Panc1 (cell line): Measurements from ENCODE around the gene FMO1. TPM values are rescaled to one million over a fixed set of nuclear protein-coding genes. Genes with fewer than 3 reads are reported as not detected.

Experiments
- ATAC-seq: fragments of 200-7000 bp; cut with Tn5 transposase; 2 replicates; pipeline ENCODE4 v1.9.1; 2020; ENCODE audit warnings: mild to moderate bottlenecking, moderate library complexity
- BruUV-seq: library from RNA; stranded (reverse); fragments of 400-500 nt; replicated peaks from 2 replicates; lab custom pipeline; 2021; lab: Mats Ljungman, UMichigan
- CTCF ChIA-PET: fragments of 300-600 bp; sonication (Branson Sonifier 250); formaldehyde crosslinking; loops from one replicate; lab custom pipeline; 2022; ENCODE audit warnings: antibody characterized with exemption; lab: Charles Lee
- POLR2A ChIA-PET: fragments of 300-600 bp; sonication (Branson Sonifier 250); formaldehyde crosslinking; loops from one replicate; lab custom pipeline; 2022; ENCODE audit warnings: antibody characterized with exemption; lab: Charles Lee
- DNase-seq: peaks from one replicate; pipeline ENCODE4 v3.0.0-alpha.2; 2010; ENCODE audit warnings: low read depth, low spot score
- H3K27ac ChIP-seq: 2 replicates; pipeline ENCODE4 v1.5.1; 2011; ENCODE audit warnings: mild to moderate bottlenecking, low read length, inconsistent platforms
- H3K27me3 ChIP-seq: fragments of 200-500 bp; sonication (Bioruptor generic); 2 replicates; pipeline ENCODE4 v1.6.0; 2014; ENCODE audit warnings: low read length, inconsistent platforms; ENCODE audit not compliant: control insufficient read depth, insufficient read depth
- H3K36me3 ChIP-seq: fragments of 200-500 bp; sonication (Bioruptor generic); 2 replicates; pipeline ENCODE4 v1.5.1; 2014; ENCODE audit warnings: inconsistent platforms, mild to moderate bottlenecking, low read length, moderate library complexity; ENCODE audit not compliant: control insufficient read depth, insufficient read depth
- H3K4me1 ChIP-seq: 2 replicates; pipeline ENCODE4 v1.5.1; 2011; ENCODE audit warnings: inconsistent platforms, mild to moderate bottlenecking, low read length, moderate library complexity; ENCODE audit not compliant: control insufficient read depth, insufficient read depth
- H3K4me3 ChIP-seq, 2 experiments: 2 replicates each; pipeline ENCODE4 v1.5.1; 2011 to 2012; ENCODE audit warnings: low read depth in 2 of 2, low read length in 2 of 2, mild to moderate bottlenecking in 2 of 2, inconsistent platforms in 1 of 2, moderate library complexity in 1 of 2
- H3K9me3 ChIP-seq: fragments of 200-500 bp; sonication (Bioruptor generic); 2 replicates; pipeline ENCODE4 v1.5.1; 2014; ENCODE audit warnings: low read depth, mild to moderate bottlenecking, inconsistent platforms, low read length, moderate library complexity; ENCODE audit not compliant: control insufficient read depth, insufficient read depth
- CTCF ChIP-seq: fragments of 450-650 bp; IDR thresholded peaks from 2 replicates; pipeline ENCODE4 v1.5.1; 2017; ENCODE audit warnings: mild to moderate bottlenecking
- POLR2AphosphoS5 ChIP-seq: IDR thresholded peaks from 2 replicates; pipeline ENCODE4 v1.6.1; 2012; ENCODE audit warnings: mild to moderate bottlenecking, low read depth, low read length, moderate library complexity
- REST ChIP-seq, 2 experiments: IDR thresholded peaks; 2 replicates each; pipeline ENCODE4 v1.6.1; 2011 to 2012; ENCODE audit warnings: low read depth in 2 of 2, control low read depth in 1 of 2, low read length in 1 of 2, mild to moderate bottlenecking in 1 of 2, moderate library complexity in 1 of 2; ENCODE audit not compliant: insufficient read depth in 1 of 2
- SIN3A ChIP-seq: IDR thresholded peaks from 2 replicates; pipeline ENCODE4 v1.6.1; 2012; ENCODE audit warnings: low read depth, mild to moderate bottlenecking, low read length, moderate library complexity, borderline replicate concordance; ENCODE audit not compliant: insufficient read depth
- TCF7L2 ChIP-seq: IDR thresholded peaks from 2 replicates; pipeline ENCODE4 v1.6.1; 2011; ENCODE audit warnings: mild to moderate bottlenecking, low read depth, low read length, inconsistent platforms
- in situ Hi-C: cut with HindIII; loops from 2 replicates; pipeline ENCODE4 v1.10.0; 2016; ENCODE audit warnings: low sequenced_read_pairs, low pct_unique_long_range_greater_than_20kb
- intact Hi-C: fragments of 100-400 bp; cut with micrococcal nuclease; formaldehyde crosslinking; loops from one replicate; pipeline ENCODE4 v1.10.0; 2022; ENCODE audit not compliant: unreplicated experiment
- total RNA-seq: library from RNA; stranded (reverse); gene quantifications from one replicate; pipeline ENCODE4 v1.2.1, GENCODE V29; 2021; ENCODE audit not compliant: unreplicated experiment

The FMO1 gene
- total RNA-seq, 1 experiment from 2014 or later = not detected

GRCh38 chr1:171299342-171299741, 51.0 kb downstream of the FMO1 start:
- in situ Hi-C loops = no loop called here
- ChIA-PET CTCF (no interaction called here), POLR2A (no interaction called here)
- no TSS peak for BruUV-seq
- Histone ChIP-seq H3K27me3 (no peaks in the 10 kb centered on the region), H3K9me3 (no peaks in the 10 kb centered on the region), H3K4me3 (no peak overlapping the region), H3K27ac (no peak overlapping the region), H3K4me1 (no peaks in the 10 kb centered on the region), H3K36me3 (no peaks in the 10 kb centered on the region)
- TF ChIP-seq SIN3A (no peak), TCF7L2 (no peak), REST (IDR thresholded peaks at IDR 0.05; ENCODE audit: insufficient read depth in 1 of 2, low read depth in 2 of 2, low read length in 1 of 2) (no peak), CTCF (no peak), POLR2AphosphoS5 (no peak)
- intact Hi-C loops = no loop called here
- DNase-seq (no peak), ATAC-seq (no peak)

GRCh38 chr1:171300401-171300800, 52.1 kb downstream of the FMO1 start:
- no peak overlapping the region for H3K4me3 ChIP-seq
- no peak for DNase-seq
- no peak for ATAC-seq
- no peaks in the 10 kb centered on the region for H3K36me3 ChIP-seq
- no TSS peak for BruUV-seq
- intact Hi-C loops (no loop called here), in situ Hi-C loops (no loop called here)
- no peak for TF ChIP-seq REST (IDR thresholded peaks at IDR 0.05; ENCODE audit: insufficient read depth in 1 of 2, low read depth in 2 of 2, low read length in 1 of 2)
- no peak for TF ChIP-seq POLR2AphosphoS5
- TF ChIP-seq CTCF = no peak
- TF ChIP-seq SIN3A = no peak
- TF ChIP-seq TCF7L2 = no peak
- no peaks in the 10 kb centered on the region for H3K27me3 ChIP-seq
- ChIA-PET CTCF (interaction anchor here (0.6 kb wide), 1 partner anchor 332 kb away, joined by 4 read pairs; no protein-coding TSS in a partner anchor), POLR2A (no interaction called here)
- no peaks in the 10 kb centered on the region for H3K9me3 ChIP-seq
- no peak overlapping the region for H3K27ac ChIP-seq
- no peaks in the 10 kb centered on the region for H3K4me1 ChIP-seq
